Embryonic facial prominence (tissue), 1 donor: ENCODE measurements around the gene REV1.
"Not testable (repeated sequence)": the region's sequence is repeated elsewhere in the genome, so short reads cannot be mapped to it uniquely, and the experiment has no call there.

Experiments
- DNase-seq: peaks from one replicate; pipeline ENCODE4 v3.0.0-alpha.2; 2016; ENCODE audit errors: extremely low spot score

The REV1 gene

GRCh38 chr2:99404039-99404796 lies 85.6 kb downstream of the REV1 start:
- no peak for DNase-seq

DNA sequence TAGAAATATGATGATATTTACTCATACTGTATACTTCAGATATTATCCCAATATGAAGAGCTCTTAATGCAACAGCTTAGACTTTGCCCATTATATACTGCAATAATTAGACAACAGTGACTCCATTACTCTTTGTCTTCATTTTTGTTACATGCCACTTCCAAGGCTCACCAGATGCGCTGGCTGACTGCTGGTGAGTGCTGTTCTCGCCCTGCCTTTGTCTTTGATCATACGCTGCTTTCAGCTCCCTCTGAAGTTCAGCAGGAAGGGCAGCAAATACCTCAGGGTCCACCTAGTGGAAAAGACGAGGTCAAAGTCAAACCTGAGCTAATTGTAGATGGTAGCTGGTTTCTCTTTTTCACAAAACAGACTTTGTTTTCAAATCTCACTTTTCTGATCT lies 86.3 kb downstream of the REV1 start:
- DNase-seq, result no peak

DNA sequence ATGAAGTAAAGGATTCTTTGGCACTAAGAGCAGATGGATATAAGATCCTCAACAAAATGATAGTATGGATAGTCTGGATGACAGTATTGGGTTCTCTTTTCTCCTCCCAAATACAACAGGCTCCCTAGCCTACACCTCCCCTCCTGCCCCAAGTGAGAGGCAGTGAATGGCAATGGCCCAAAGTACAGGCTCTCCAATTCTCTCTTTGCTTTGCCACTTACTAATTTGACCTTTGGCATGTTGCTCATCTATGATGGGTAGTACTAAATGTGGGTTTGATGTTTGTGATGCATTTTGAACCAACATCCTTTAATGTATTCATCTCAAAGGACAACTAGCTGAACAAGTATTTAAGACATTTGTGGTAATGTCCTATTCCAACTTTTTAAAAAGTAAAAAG lies 86.7 kb downstream of the REV1 start:
- DNase-seq, result no peak

DNA sequence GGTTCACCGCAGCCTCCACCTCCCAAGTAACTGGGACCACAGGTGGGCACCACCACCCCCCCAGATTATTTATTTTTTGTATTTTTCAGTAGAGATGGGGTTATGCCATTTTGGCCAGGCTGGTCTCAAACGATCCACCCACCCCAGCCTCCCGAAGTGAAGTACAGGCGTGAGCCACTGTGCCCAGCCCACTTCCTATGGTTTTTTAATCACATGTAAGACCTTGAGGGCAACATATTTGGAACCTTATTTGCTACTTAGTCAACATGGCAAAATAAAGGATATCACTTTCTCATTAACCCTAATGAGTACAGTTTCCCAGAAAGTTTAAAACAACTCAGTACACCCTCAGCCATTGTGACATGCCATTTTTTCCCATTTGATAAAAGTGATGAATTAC lies 88.0 kb downstream of the REV1 start:
- no peak for DNase-seq

- DNase-seq, result no peak
These were observed 90.0 kb downstream of the REV1 start for GRCh38 chr2:99399795-99400194.

- DNase-seq, result no peak
These were observed 90.8 kb downstream of the REV1 start for GRCh38 chr2:99399063-99399462.

DNA sequence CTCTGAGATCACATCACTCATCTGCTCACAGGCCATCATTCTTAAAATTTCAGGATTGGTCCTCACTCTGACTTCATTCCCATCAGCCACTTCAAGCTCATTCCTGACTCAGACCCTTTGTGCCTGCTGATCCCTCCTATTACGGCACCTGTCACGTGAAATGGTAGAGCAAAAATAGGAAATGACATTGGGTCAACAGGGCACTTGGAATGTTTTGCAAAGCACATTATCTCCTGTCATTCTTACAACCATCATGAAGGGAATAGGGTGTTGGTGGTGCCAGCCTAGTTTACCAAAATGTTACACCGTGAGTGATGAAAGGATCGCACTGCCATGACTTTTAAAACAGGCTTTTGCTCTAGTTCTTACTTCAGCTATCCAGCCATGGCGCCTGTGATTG lies 91.5 kb downstream of the REV1 start:
- no peak for DNase-seq

- DNase-seq, result no peak
These were observed 92.4 kb downstream of the REV1 start for GRCh38 chr2:99397266-99397920.

- no peak for DNase-seq
These were observed 94.2 kb downstream of the REV1 start for GRCh38 chr2:99395589-99396130.

DNA sequence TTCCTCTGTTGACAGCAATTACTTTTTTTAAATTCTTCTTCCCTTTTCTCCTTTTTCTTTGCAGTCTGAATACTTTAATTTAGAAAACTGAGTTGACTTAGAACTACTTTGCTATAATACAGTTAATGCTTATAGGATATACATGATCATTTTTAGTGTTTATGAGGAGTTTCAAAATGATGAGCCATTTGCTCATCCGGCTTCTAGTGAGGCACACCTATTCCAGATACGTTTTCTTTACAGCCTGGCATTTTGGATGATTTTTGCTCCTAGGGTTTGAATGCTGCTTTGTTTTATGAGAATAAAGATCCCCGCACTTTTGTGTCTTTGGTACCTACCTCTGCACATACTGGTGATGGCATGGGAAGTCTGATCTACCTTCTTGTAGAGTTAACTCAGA lies 99.9 kb downstream of the REV1 start:
- DNase-seq, result no peak

DNA sequence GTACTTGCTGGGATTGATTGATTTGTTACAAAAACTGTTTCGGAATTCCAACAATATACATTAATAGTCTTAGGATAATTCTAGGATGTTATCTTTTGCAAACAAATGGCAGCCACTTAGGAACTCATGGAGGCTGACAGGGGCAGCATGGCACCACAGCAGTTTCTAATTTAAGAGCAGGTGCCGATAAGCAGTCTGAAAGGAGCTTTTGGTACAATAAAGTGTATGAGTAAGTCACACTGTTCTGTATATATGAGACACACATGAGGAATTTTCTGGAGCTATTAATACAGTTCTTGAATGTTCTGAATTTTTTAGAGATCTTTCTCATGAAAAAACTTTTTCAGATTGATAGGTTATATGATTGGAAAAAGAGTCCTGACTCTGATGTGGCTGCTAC lies 100.4 kb downstream of the REV1 start:
- DNase-seq, result no peak

GRCh38 chr2:99388892-99389291 lies 100.9 kb downstream of the REV1 start:
- no peak for DNase-seq

DNA sequence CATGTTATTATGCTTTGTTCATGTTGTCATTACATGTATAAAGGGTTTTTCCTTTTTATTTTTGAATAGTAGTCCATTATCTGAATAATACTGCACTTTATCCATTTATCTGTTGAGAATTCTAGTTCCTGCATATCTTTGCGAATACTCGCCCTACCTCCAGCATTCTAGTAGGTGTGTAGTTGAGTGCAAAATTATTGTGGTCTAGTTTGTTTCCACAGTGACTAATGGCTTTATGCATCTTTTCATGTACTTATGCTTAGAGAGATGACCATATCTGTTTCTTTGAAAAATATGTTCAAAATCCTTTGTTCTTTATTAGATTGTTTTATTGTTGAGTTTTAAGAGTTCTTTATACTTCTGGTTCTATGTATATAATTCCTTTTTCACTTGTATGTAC lies 103.8 kb downstream of the REV1 start:
- no peak for DNase-seq

DNA sequence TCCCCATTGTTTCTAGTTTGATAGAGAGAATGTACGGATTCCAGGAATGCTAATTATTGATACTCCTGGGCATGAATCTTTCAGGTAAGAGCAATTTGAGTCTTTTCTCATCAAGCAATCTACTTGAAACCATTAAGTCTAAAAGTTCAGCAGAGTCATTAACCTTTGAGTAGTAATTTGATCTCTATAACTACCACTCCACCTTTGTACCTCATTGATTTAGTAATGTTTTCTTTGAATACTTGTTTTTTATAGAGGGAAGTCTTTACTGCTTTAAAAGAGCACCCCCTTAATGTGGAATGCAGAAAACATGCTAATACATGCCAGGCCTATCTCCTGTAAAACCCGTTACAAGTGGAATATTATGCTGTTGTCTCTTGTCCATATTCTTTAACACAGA lies 107.7 kb downstream of the REV1 start:
- no peak for DNase-seq

- no peak for DNase-seq
These were observed 109.3 kb downstream of the REV1 start for GRCh38 chr2:99380376-99381010.

GRCh38 chr2:99377879-99378278 lies 111.9 kb downstream of the REV1 start:
- DNase-seq, result no peak

GRCh38 chr2:99376254-99376864 lies 113.5 kb downstream of the REV1 start:
- no peak for DNase-seq

- no peak for DNase-seq
These were observed 115.1 kb downstream of the REV1 start for GRCh38 chr2:99374747-99375146.

DNA sequence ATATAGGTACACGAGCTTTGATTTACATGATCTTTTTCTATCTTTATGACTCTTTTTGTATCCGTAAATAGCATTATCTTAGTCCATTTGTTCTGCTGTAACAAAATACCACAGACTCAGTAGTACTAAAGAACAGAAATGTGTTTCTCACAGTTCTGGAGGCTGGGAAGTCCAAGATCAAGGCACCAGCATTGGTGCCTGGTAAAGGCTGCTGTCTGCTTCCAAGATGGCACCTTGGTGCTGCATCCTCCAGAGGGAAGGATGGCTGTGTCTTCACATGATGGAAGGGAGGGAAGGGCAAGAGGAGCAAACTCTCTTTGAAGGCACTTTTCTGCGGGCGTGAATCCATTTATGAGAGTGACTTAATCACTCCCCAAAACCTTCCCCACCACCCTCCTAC lies 116.7 kb downstream of the REV1 start:
- no peak for DNase-seq

- DNase-seq, result not testable (repeated sequence)
These were observed 121.0 kb downstream of the REV1 start for GRCh38 chr2:99368854-99369253.

DNA sequence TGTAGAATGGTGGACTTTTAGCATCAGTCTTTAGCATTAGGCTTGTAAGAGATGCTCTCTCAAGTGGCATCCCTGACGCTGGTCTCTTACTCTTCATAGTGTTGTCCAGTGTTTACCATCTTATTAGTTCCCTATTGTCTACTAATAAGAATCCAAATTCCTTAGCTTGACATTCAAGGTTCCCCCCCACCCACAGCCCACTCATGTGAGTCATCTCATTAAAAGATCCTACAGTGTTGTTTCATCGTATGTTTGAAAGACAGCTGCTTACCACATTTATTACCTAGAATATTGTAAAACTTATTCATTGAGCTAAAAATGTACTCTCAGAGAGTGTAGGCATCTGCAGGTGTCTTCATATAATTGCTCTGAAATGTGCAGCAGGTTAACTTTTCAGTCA lies 124.2 kb downstream of the REV1 start:
- DNase-seq, result no peak

- no peak for DNase-seq
These were observed 133.0 kb downstream of the REV1 start for GRCh38 chr2:99356853-99357252.
